GM12875 (cell line): ENCODE data around the gene RCAN1.
A peak's percentile ranks its signal among the peaks of the same experiment; 100 is the strongest.

Experiments
- H3K4me3 ChIP-seq: one replicate; pipeline ENCODE4 v1.5.1; 2011; ENCODE audit warnings: low read depth, low read length, control low read depth
- CTCF ChIP-seq: IDR thresholded peaks from 2 replicates; pipeline ENCODE4 v1.5.1; 2011; ENCODE audit warnings: low read depth, mild to moderate bottlenecking, control low read depth, inconsistent platforms, low read length, moderate library complexity, borderline replicate concordance; ENCODE audit not compliant: insufficient read depth

Gene RCAN1

GRCh38 chr21:34544032-34544496 lies 70.8 kb downstream of the RCAN1 start:
- TF ChIP-seq CTCF, result peak; percentile 36; the same call in 1 of the 2 replicates
- no peak overlapping the region for H3K4me3 ChIP-seq

DNA sequence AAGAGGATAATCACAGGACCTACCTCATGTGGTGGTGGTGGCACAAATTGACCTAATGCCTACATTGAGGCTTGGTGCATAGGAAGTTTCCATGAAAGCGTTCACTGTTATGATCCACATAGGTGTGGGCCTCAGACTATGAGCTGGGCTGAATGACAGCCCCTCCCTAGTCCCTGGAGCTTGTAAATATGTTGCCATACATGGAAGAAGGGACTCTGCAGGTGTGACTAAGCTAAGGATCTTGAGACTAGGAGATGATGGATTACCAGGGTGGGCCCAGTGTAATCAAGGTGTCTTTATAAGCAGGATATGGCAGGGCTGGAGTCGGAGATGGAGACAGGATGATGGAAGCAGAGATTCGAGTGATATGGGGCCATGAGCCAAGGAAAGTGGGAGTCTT lies 71.9 kb downstream of the RCAN1 start:
- no peak for TF ChIP-seq CTCF
- no peak overlapping the region for H3K4me3 ChIP-seq

- no peak for TF ChIP-seq CTCF
- H3K4me3 ChIP-seq, result no peak overlapping the region
These were observed 74.7 kb downstream of the RCAN1 start for GRCh38 chr21:34540206-34540605.

- no peak for TF ChIP-seq CTCF
- H3K4me3 ChIP-seq, result no peak overlapping the region
These were observed 77.1 kb downstream of the RCAN1 start for GRCh38 chr21:34537838-34538237.

GRCh38 chr21:34536820-34537219 lies 78.1 kb downstream of the RCAN1 start:
- no peak overlapping the region for H3K4me3 ChIP-seq
- TF ChIP-seq CTCF, result no peak

DNA sequence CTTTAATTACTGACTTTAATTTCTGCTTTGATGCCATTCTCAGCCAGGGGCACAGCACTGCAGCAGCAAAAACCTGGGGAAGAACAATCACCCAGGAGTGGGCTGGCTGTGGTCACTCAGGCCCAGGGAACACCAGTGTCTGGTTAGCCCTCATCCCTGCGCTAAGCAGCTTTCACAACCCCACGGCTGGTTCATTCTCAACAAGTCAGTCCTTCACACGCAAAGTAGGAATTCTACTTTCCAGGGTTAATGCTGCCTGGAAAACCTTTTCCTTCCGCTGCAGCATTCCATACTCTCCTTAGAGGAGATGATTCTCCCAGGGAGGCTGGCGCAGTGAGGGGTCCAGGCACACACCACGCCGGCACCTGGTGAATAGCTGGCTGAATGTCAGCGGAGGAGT lies 78.6 kb downstream of the RCAN1 start:
- no peak for TF ChIP-seq CTCF
- H3K4me3 ChIP-seq, result no peak overlapping the region

DNA sequence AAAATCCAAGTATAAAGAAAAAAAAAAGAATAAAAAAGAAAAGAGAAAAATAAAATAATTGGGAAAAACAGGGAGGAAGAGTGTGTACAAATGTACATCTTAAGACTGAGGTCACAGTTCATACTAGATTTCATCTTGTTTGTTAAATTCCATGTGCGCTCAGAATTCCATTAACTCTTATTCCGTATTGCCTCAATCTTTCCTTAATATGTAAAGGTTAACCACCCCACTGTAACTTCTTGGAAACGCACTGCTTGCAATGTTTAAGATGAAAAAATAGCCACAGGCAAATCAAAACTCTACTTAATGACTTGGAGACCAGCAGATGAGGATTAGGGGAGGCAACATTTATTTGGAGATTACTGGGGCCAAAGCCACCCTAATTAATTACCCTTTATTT lies 79.0 kb downstream of the RCAN1 start:
- no peak for TF ChIP-seq CTCF
- H3K4me3 ChIP-seq, result no peak overlapping the region
